Inflammatory macrophage treated with lipopolysaccharide for 1 hour (primary cell): ENCODE data around the gene RABL2A.
A peak's percentile ranks its signal among the peaks of the same experiment; 100 is the strongest.
"Not testable (repeated sequence)": the region's sequence is repeated elsewhere in the genome, so short reads cannot be mapped to it uniquely, and the experiment has no call there.

Experiments used
- DNase-seq, 2 donors: peaks; one replicate each; pipeline ENCODE4 v3.0.0-alpha.2; 2020 to 2022

Gene RABL2A

GRCh38 chr2:113626616-113627330 lies at the start of gene RABL2A:
TSS of gene RABL2A (plus strand) at chr2:113627266. CDS start at chr2:113628607, 1,341 bp downstream.
- peak; percentile 65 to 76 for DNase-seq

GRCh38 chr2:113578508-113578907 lies 48.6 kb upstream of the RABL2A start:
- DNase-seq: not testable (repeated sequence)

GRCh38 chr2:113582473-113582872 lies 44.6 kb upstream of the RABL2A start:
- DNase-seq: not testable (repeated sequence)

- DNase-seq: peak; percentile 66 to 69
Measured at GRCh38 chr2:113583521-113584225, 43.4 kb upstream of the RABL2A start.

GRCh38 chr2:113584311-113585092 lies 42.6 kb upstream of the RABL2A start:
- DNase-seq: not testable (repeated sequence)

- peak; percentile 38 to 70 for DNase-seq
Measured at GRCh38 chr2:113587201-113587600, 39.9 kb upstream of the RABL2A start.

GRCh38 chr2:113589591-113589990 lies 37.5 kb upstream of the RABL2A start:
- not testable (repeated sequence) for DNase-seq

GRCh38 chr2:113591926-113592325 lies 35.1 kb upstream of the RABL2A start:
- DNase-seq: not testable (repeated sequence)

GRCh38 chr2:113593280-113593679 lies 33.8 kb upstream of the RABL2A start:
- not testable (repeated sequence) for DNase-seq

GRCh38 chr2:113595725-113596124 lies 31.3 kb upstream of the RABL2A start:
- DNase-seq: not testable (repeated sequence)

- DNase-seq: not testable (repeated sequence)
Measured at GRCh38 chr2:113597164-113597563, 29.9 kb upstream of the RABL2A start.

GRCh38 chr2:113597572-113597971 lies 29.5 kb upstream of the RABL2A start:
- not testable (repeated sequence) for DNase-seq

GRCh38 chr2:113598180-113598579 lies 28.9 kb upstream of the RABL2A start:
- DNase-seq: not testable (repeated sequence)

GRCh38 chr2:113598738-113599137 lies 28.3 kb upstream of the RABL2A start:
- DNase-seq: not testable (repeated sequence)

GRCh38 chr2:113599208-113599607 lies 27.9 kb upstream of the RABL2A start:
- not testable (repeated sequence) for DNase-seq

GRCh38 chr2:113602040-113602769 lies 24.9 kb upstream of the RABL2A start:
- DNase-seq: peak; percentile 20 to 28

- DNase-seq: no peak
Measured at GRCh38 chr2:113602869-113603466, 24.1 kb upstream of the RABL2A start.

GRCh38 chr2:113603467-113604084 lies 23.5 kb upstream of the RABL2A start:
- peak; percentile 84 to 88 for DNase-seq

GRCh38 chr2:113604085-113604477 lies 23.0 kb upstream of the RABL2A start:
- DNase-seq: peak; percentile 87 to 93

GRCh38 chr2:113604661-113605060 lies 22.4 kb upstream of the RABL2A start:
- DNase-seq: not testable (repeated sequence)

- DNase-seq: peak in 1 of 2 donors; percentile 6
Measured at GRCh38 chr2:113606036-113606435, 21.0 kb upstream of the RABL2A start.

GRCh38 chr2:113609822-113610221 lies 17.2 kb upstream of the RABL2A start:
- not testable (repeated sequence) for DNase-seq
